GM21447 (cell line): ENCODE data around the gene HEPACAM.

Experiments
- ATAC-seq: cut with Tn5 transposase; IDR thresholded peaks from one replicate; pipeline ENCODE4 v1.9.1; 2021; ENCODE audit not compliant: unreplicated experiment

Gene HEPACAM

GRCh38 chr11:124886978-124887666 is 48.7 kb downstream of the HEPACAM start:
- no peak for ATAC-seq

- ATAC-seq: no peak
These were observed 49.4 kb downstream of the HEPACAM start for GRCh38 chr11:124886476-124886875.

DNA sequence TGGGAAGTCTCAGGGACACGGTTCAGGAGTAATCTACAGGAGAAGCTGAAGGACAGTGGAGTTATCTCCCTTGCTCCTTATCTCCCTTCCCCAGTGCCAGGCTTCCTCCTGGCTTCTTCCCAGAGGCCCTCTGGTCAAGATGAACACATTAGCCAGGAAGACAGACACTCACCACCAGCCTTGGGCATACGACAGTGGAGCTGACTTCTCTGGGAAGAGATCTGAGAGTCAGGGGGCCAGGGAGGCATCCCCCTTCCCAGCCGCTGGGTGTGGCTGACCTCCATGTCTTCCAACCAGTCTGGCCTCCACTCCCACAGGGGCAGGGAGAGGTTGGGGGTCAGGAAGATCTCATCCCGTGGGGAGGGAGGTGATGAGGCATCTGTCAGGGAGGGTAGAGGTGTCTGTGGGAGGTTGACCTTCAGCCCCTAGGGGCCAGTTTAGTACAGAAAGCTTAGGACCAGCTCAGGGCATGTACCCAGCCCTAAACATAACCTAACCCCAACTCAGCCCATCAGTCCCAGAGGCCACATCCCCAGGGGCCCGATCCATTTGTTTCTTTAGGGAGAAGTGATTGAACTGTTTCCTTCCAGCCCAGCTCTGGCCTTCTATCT is 50.9 kb downstream of the HEPACAM start:
- ATAC-seq: no peak

GRCh38 chr11:124884340-124884739 is 51.5 kb downstream of the HEPACAM start:
- ATAC-seq: no peak

DNA sequence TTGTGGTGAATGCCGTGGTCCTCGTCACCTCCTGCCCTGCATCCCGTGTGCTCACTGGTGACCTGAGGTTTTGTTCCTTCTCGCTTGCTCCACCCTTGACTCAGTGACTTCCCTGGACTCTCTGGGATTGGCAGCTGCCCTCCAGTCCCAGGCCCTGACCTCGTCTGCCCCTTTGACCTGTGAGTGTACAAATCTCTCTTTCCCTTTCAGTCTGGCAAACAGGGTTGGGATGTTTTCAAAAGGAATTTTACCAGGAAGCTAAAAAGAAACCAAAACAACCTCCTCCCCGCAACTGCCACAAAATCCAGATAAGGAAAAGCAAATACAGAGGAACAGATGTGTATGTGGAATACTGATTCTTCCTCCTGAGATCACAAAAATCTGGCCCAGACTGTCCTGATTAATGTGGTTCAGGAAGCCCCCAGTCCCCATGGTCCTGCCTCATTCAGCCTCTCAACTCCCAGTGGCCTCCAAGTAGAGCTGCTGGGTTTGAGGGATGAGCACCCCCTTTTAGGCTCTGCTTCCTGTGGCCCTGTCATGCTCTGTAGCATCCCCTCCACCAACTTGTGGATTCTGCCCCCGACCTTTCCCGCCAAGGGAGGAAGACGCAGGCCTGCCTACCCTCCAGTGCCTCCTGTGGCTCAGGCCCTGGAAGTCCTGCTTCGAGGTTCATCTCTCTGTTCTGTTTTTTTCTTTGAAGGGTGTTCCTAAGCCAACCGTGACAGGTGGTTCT is 53.3 kb downstream of the HEPACAM start:
- ATAC-seq: no peak

DNA sequence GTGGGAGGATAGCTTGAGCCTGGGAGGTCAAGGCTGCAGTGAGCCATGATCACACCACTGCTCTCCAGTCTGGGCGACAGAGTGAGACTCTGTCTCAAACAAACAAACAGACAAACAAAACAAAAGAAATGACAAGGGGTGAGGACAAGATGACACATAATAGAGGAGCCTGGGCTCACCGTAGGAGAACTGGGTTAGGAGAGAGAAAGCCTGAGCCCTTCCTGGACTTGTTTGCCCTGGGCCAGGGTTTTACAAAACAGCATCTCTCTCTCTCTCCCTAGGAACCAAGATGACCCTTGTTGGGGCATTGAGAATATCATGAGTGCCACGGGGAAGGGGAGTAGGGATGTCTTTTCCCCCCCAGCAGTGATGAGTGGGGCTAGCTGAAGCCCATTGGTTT is 54.9 kb downstream of the HEPACAM start:
- no peak for ATAC-seq

DNA sequence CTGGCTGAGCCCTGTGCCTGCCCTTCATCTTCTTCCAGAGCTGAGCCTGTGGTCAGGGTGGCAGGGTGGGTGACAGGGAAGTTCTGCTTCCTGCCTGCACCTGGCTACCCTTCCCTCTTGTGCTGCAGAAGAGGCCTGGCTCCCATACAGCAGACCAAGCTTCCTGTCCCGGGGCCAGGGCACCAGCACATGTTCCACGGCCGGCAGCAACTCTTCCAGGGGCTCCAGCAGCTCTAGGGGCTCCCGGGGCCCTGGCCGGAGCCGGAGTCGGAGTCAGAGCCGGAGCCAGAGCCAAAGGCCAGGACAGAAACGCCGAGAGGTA is 55.6 kb downstream of the HEPACAM start:
- ATAC-seq: no peak

- no peak for ATAC-seq
These were observed 56.2 kb downstream of the HEPACAM start for GRCh38 chr11:124879493-124880289.

- ATAC-seq: no peak
These were observed 56.9 kb downstream of the HEPACAM start for GRCh38 chr11:124878759-124879492.

GRCh38 chr11:124877910-124878758 is 57.7 kb downstream of the HEPACAM start:
- ATAC-seq: no peak

DNA sequence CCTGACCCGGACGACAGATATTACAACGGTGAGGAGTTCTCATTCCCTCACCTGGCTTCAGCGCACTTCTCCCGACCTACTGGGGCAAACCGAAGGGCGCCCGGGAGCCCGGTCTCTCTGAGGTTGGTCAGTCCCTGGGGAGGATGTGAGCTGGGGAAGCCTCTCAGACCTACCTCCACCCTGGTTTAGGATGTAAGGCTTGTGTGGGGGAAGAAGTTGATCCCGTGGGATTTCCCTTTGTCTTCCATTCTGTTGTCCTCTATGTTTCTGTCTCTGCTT is 58.3 kb downstream of the HEPACAM start:
- no peak for ATAC-seq

DNA sequence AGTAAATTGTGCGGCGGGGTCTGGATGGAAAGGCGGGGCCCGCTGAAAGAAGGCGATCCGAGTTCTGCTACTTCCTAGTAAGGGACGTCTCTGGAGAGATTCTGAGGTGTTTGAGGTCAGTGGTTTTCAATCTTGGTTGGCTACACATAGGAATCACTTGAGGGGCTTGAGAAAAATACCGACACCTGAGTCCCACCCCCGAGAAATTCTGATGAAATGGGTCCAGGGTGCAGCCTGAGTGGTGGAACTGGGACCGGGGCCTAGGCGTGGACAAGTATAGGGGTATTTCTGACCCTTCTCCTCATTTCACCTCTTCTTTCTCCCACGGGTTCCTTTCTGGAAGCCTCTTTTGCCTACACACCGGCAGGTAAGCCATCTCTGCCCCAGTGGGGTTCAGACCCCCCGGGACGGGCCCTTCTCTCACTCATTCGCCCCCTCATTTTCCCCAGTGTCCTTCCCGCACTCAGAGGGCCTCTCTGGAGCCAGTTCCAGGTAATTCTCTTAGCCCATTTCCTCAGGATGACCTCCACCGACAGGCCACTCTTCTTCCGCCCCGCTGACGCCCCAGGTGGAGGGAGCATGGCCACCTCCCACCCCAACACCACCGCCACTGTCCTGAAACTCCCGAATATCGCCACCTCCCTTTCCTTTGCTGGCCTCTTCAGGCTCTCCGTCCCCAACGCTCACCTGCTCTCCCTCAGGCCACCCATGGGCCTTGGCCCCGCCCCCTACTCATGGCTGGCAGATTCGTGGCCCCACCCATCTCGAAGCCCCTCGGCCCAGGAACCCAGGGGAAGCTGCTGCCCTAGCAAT is 58.8 kb downstream of the HEPACAM start:
- no peak for ATAC-seq

DNA sequence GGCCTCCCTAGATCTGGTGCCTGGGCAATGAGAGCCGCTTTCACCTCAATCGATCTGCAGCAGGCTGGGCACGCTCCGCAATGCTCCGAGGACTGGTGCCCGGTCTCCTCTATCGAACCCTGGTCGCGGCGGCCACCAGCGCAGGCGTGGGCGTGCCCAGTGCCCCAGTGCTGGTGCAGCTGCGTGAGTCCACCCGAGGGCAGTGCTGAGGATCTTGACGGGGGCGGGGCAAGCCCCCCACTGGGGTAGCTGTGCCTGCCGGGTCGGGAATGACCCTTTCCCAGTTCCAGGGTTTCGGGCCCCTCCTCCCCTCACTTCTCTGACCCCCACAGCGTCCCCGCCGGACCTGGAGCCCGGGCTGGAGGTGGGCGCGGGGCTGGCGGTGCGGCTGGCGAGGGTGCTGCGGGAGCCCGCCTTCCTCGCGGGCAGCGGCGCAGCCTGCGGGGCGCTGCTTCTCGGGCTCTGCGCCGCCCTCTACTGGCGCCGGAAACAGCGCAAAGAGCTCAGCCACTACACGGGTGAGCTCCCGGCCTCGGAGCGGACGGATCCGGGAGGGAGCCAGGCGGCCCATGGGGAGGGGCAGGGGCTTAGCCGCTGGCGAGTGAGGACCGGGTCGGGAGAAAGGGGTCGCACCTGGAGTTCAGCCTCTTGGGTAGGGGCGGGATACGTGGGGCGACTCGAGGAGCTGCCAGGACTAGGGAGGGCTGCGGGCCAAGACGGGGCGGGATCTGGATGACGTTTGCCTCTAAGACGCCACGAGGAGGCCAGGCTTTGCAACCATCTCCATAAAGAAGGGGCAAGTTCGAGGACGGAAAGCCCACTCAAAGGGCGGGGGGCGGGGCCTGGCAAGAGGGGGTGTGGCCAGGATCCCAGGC is 59.7 kb downstream of the HEPACAM start:
- ATAC-seq: peak; percentile 87

- ATAC-seq: no peak
These were observed 60.4 kb downstream of the HEPACAM start for GRCh38 chr11:124875401-124875800.

DNA sequence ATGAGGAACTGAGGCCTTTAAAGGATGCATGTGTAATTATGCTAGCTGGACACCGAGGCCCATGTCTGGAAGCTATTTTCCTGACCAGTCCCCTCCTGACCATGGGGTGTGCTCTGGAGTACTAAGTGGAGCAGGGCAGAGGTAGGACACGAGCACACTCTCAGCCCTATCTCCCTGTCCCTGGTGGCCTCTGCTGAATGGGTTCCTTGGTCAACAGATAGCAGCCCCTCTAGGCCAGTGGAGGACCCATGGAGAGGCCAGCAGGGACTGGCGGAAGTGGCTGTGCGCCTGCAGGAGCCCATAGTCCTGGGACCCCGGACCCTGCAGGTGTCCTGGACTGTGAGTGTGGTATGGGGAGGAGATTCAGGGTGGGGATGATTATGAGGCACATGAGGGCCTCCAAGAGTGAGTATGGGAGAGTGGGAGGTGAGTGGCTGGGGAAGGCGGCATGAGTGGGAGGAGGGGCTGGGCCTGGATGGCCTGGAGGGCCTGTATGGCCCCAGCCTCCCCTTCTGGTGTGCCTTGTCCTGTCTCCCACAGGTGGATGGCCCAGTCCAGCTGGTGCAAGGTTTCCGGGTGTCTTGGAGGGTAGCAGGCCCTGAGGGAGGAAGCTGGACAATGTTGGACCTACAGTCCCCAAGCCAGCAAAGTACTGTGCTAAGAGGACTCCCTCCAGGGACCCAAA is 61.1 kb downstream of the HEPACAM start:
- no peak for ATAC-seq

DNA sequence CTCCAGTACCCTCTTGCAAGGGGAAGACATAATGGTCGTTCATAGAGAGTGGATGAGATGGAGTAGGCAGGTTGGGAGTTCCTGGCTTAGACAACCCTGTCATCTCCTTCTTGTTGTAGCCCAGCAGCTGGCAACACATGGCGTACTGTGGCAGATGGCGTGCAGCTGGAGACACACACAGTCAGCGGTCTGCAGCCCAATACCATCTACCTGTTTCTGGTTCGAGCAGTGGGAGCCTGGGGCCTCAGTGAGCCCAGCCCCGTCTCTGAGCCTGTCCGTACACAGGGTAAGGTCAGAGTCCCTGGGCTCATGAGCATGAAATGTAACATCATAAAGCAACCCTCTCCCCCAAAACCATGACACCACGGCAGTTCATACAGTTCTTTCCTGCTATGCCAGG is 61.9 kb downstream of the HEPACAM start:
- ATAC-seq: no peak

- ATAC-seq: no peak
These were observed 63.1 kb downstream of the HEPACAM start for GRCh38 chr11:124872741-124873140.

GRCh38 chr11:124872280-124872679 is 63.6 kb downstream of the HEPACAM start:
- ATAC-seq: no peak
